NCI-H460 (cell line): ENCODE data around the gene COX10. TPM values are rescaled to one million over a fixed set of nuclear protein-coding genes. Genes with fewer than 3 reads are reported as not detected.
"Not testable (repeated sequence)": the region's sequence is repeated elsewhere in the genome, so short reads cannot be mapped to it uniquely, and the experiment has no call there.

Experiments used
- DNase-seq: peaks from one replicate; pipeline ENCODE4 v3.0.0-alpha.2; 2016; ENCODE audit warnings: low read depth; ENCODE audit errors: extremely low read depth
- polyA plus RNA-seq: library from polyadenylated mRNA; depleted of rRNA; stranded (reverse); fragments of >200 nt; gene quantifications from 2 replicates; pipeline ENCODE4 v1.2.3, GENCODE V29; 2014; cell fraction: nucleus; rRNA removed
- total RNA-seq: library from RNA; depleted of rRNA; stranded (reverse); fragments of >200 nt; shearing (Covaris generic); gene quantifications from 2 replicates; pipeline ENCODE4 v1.2.3, GENCODE V29; 2014; rRNA removed

The COX10 gene
- total RNA-seq: 41.3 and 49.7 TPM in 2 replicates
- polyA plus RNA-seq: 18.5 and 48.1 TPM in 2 replicates

GRCh38 chr17:14069251-14070021 lies at the start of gene COX10:
Gene COX10 (plus strand): TSS chr17:14069504. CDS start chr17:14069606, 102 bp downstream.
- peak; percentile 85 for DNase-seq

DNA sequence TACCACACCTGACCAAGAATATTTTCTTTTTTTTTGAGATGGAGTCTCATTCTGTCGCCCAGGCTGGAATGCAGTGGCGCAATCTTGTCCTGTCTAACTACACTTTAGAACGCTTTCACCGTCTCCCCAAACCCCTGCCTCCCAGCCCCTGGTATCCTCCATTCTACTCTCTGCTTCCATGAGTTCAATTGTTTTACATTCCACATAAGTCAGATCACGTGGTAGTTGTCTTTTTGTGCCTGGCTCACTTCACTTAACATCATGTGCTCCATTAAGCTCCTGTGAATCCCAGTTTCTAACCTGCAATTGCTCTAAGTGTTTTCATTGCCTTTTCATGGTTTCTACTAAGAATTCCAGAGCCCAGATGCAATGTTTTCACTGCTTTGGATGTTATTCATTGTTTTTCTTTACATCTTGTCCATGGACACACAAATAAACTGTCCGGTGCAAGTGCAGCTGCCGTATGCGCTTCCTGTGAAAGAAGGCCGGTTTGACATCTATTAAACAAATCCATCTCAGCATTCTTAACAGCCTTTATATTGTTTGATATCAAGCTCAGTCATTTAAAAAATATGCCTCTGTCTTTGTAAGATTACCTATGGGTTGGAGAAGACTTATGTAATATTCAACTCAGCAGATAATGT lies 47.5 kb upstream of the COX10 start:
- DNase-seq: not testable (repeated sequence)

GRCh38 chr17:14029755-14030154 lies 39.5 kb upstream of the COX10 start:
- DNase-seq: not testable (repeated sequence)

DNA sequence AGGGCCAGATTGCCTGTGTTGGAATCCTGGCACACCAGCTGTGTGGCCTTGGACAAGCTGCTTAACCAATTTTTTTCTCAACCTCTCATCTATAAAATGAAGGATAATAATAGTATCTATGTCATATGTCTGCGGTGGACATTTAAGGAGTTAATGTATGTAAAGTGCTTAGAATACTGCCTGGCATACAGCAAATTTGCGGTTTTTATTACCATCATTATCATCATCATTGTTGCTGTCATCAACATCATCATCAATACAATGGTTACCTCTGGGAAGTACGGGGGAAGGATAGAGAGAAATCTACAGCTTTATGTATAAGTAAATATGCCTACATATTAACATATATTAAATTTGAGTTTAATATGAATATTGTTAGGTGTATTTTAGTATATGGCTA lies 37.1 kb upstream of the COX10 start:
- DNase-seq: no peak

GRCh38 chr17:14033166-14033565 lies 36.1 kb upstream of the COX10 start:
- DNase-seq: no peak

DNA sequence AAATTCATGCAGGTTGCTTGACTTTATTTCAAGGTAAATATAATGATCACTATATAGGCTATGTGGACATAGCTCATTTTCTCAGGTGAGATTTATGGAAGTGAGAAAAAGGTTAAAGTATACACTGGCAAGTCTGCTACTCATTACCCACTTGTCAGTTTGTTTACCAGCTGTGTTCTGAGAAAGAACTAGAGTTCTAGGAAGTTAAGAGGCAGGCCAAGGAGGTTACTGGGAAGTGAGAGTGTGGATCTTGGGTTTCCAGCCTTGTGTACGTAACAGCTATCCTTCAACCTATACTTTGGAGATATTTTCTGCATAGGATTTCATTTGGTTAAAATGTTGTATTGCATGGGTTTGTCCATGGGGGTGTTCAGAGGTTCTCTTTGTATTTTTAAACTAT lies 31.9 kb upstream of the COX10 start:
- DNase-seq: no peak

DNA sequence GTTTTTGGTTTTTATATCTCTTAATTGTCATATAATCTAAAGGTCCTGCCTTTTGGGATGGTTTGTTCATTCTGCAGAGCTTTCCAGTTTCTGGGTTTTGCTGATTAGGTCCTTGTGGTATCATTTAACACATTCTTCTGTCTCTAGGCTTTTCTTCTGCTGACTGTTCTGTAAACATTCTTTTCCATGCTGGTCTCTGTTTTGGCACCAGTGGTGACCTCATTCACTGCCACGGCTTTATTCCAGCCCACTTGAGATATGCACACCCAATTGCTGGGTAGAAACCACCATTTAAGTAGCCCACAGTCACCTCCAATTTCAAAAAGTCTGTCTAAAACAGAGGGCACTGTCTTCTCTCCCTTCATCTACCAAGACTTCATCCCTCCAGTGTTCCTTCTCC lies 31.1 kb upstream of the COX10 start:
- no peak for DNase-seq

GRCh38 chr17:14042411-14042810 lies 26.9 kb upstream of the COX10 start:
- no peak for DNase-seq

- no peak for DNase-seq
Observed at GRCh38 chr17:14044702-14045101, 24.6 kb upstream of the COX10 start.

- DNase-seq: no peak
Observed at GRCh38 chr17:14046978-14047377, 22.3 kb upstream of the COX10 start.

DNA sequence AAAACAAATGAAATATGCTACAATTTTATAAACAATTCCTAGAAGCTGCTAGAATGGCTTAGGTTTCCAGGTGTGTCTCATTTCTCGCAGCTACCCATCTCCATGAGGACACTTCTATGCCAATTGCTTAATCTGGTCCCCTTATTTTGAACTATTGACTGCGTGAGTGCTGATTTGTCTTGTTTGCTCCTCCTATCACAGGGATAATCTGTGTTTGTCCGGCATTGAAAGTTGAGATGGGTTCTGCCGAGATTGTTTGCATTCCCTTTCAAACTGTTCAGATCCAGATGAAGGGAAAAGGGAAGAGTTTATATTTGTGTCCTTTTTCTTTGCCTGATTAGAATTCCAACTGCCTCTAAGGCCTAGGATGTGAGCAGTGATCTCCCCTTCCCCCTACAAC lies 21.7 kb upstream of the COX10 start:
- no peak for DNase-seq

DNA sequence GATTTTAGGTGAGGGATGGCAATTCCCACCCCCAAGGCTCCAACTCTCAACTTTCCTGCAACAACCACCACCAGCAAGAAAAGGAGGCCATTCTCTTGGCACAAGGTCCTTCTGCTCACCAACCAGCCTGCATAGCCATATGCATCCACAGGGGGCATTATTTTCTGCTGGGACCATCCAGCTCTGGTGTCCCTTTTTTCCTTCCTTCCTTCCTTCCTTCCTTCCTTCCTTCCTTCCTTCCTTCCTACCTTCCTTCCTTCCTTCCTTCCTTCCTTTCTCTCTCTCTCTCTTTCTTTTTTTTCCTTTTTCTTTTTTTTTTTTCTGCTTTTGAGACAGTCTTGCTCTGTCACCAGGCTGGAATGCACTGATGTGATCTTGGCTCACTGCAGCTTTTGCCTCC lies 21.1 kb upstream of the COX10 start:
- no peak for DNase-seq

GRCh38 chr17:14050616-14051015 lies 18.7 kb upstream of the COX10 start:
- no peak for DNase-seq

DNA sequence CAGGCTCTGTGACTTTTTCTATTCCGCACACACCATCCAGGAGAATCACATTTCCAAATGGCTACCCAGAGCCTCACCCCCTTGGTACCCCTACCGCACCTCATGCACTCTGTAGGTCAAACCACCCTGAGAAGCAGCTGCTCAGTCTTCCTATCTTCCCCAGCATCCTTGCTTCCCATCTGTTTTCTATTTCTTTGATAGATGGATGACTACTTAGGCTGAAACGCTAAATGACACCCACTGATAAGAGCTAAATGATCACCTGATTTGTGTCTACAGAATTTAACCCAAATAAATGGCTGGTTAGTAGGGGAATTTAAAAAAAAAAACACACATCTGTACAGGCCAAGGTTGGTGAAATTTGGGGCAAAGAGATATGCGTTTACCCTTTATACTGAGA lies 17.6 kb upstream of the COX10 start:
- DNase-seq: no peak

DNA sequence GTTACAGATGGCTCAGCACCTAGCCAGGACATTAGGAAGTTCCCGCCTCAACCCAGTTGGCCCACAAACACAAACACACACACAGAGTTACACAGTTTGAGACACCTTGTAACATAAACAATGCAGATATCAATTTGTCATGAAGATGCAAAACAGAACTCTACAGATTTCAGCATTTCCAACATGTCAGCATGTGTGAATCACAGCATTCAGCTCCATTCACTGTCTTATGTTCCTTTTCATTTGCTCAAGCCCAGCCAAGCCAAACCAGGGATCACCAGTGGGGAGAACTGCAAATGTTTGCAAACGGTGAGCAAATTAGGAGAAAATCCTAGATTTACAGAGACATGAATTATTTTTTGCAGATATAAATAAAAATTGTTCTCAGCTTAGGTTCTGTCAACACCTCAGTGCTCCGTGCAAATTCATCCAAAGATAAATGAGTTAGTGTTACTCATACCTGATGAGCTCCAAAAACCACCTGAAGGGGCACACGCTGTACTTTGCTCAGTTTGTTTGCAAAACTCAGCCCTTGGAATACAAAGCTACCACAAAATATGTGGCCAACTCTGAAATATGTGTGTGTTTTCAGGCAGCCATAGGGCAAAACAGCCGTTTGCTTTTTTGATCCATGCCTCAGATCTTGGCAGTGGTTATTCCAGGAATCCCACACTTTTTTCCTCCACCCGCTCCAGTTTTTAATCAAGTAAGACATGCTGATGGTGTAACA lies 16.3 kb upstream of the COX10 start:
- no peak for DNase-seq

DNA sequence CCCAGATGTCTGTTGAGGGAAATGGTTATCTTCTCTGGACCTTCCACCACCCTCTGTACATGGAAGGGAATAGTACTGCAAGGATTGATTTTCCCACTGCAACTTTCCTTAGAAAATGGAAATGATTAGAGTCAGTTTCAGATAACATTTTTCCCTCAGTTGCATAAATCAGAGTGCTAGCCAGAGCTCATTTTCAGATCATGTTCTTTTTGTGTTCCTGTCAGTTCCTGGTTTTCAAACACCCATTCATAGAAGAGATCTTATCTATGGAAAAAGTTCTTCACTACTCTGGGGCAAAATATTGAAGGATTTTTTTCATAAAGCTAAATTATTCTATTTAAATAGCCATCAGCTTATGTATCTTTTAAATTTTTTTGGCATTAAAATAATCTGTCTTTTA lies 11.7 kb upstream of the COX10 start:
- no peak for DNase-seq

DNA sequence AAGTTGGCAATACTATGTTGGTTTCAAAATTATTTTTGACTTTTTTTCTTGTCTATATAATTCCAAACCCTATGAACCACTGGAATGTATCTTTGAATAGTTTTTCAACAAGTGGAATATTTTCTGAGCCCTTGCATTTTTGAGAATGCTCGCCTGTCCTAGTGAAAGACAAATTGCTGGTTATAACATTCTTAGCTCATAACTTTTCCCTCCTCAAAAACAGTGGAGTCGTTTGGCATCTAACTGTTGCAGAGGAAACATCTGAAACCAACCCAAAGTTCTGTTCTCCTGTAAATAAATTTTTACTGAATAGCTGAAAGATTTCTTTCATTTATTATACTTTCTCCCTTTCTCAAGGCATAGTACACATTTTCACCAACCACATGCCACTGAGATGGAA lies 11.3 kb upstream of the COX10 start:
- DNase-seq: no peak

DNA sequence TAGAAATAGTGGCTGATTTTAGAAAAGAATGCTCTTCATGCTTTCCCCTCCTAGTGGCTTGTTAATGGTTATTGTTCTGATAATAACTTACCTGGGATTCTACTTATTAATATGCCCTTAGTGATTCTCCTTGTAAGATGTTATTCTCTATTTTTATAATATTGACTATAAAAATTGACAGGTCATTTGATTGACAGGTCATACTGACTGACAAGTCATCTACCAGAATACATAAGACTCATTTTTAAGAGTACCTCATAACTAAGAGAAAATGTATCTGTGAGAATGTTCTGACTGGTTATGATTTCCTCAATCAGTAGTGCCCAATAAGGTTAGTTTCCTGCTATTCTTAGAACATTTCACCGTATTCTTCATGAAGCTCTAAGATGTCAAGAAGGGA lies 8.6 kb upstream of the COX10 start:
- no peak for DNase-seq

DNA sequence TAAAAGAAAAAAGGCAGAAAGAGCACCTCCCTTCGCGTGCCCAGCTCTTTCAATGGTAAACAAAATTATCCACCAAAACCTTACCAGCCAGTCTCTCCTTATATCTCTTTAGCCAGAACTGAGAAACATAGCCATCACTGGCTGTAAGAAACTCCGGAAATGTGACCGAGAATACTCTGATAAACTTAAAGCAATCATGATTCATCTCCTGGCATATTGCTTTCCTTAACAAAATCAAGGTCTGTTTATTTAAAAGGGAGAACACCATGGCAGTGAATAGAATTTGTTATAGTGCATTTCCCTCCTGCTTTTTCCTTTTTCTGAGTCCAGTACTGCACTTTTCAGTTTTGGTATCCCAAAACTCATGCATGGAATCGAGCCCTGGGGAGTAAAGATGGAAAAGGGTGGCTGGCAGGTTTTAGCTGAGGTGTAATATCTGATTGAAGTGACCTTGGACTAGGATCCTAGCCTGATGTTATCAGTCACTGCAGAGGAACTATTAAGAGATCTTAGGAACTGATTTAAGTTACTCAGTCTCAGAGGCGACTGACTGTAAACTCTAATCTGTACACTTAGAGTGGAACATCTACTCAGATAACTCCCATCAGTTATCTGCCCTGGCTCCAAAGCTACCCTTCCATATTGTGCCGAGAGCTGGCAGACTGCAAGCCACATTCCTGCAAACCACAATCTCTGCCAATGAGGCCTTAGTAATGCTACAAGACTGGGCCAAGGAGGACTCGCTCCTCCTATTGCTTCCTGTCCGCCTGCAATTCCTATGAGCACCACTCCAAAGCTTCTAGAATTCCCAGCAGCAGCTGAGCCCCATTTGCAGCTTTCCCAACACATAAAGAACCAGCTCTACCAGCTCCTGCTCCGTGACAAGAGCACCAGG lies 7.4 kb upstream of the COX10 start:
- DNase-seq: no peak

- no peak for DNase-seq
Observed at GRCh38 chr17:14067347-14067746, 2.0 kb upstream of the COX10 start.
